NCI-H146 treated with DMSO at 0.1 percent for 48 hours (cell line): ENCODE data around the gene PIN1.

ENCODE experiments used
- DNase-seq: peaks from one replicate; lab custom pipeline; 2025; ENCODE audit not compliant: unreplicated experiment; lab: John Stamatoyannopoulos, UW

PIN1 gene

GRCh38 chr19:9883231-9883758, 48.2 kb downstream of the PIN1 start:
- DNase-seq: no peak

- no peak for DNase-seq
Measured at GRCh38 chr19:9883764-9884163, 48.6 kb downstream of the PIN1 start.

GRCh38 chr19:9885077-9885552, 50.0 kb downstream of the PIN1 start:
- no peak for DNase-seq

- DNase-seq: no peak
Measured at GRCh38 chr19:9891609-9892373, 56.7 kb downstream of the PIN1 start.
